GM19372 (cell line): ENCODE results near the gene LUC7L3.
"Not testable (repeated sequence)": the region's sequence is repeated elsewhere in the genome, so short reads cannot be mapped to it uniquely, and the experiment has no call there.

Source experiments
- ATAC-seq: cut with Tn5 transposase; IDR thresholded peaks from one replicate; pipeline ENCODE4 v1.9.1; 2021; ENCODE audit warnings: mild to moderate bottlenecking, low read depth, moderate library complexity; ENCODE audit not compliant: unreplicated experiment

Gene LUC7L3

GRCh38 chr17:50708050-50709000, 11.1 kb upstream of the LUC7L3 start:
- ATAC-seq: no peak

DNA sequence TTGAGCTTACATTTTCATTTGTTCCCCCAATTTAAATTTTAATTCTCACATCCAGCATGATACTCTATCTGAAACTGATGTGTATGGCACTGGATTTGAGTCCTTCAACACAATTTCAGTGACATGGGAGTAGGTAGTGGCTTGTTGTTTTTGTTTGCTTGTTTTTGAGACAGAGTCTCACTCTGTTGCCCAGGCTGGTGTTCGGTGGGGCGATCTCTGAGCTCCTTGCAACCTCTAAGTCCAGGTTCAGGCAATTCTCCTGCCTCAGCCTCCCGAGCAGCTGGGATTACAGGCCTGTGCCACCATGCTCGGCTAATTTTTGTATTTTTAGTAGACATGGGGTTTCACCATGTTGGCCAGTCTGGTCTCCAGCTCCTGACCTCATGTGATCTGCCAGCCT, 10.3 kb upstream of the LUC7L3 start:
- ATAC-seq: not testable (repeated sequence)

GRCh38 chr17:50710025-50710424, 9.4 kb upstream of the LUC7L3 start:
- no peak for ATAC-seq

GRCh38 chr17:50710650-50711049, 8.8 kb upstream of the LUC7L3 start:
- ATAC-seq: no peak

DNA sequence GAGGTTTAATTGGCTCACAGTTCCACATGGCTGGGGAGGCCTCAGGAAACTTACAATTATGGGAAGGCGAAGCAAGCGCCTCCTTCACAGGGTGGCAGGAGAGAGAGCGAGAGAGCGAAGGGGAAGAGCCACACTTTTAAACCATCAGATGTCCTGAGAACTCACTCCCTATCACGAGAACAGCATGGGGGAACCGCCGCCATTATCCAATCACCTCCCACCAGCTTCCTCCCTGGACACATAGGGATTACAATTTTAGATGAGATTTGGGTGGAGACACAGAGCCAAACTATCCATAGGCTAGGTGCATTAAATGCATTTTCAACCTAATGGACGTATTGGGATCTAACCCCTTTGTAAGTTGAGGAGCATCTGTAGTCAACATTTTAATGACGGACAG, 6.8 kb upstream of the LUC7L3 start:
- no peak for ATAC-seq

DNA sequence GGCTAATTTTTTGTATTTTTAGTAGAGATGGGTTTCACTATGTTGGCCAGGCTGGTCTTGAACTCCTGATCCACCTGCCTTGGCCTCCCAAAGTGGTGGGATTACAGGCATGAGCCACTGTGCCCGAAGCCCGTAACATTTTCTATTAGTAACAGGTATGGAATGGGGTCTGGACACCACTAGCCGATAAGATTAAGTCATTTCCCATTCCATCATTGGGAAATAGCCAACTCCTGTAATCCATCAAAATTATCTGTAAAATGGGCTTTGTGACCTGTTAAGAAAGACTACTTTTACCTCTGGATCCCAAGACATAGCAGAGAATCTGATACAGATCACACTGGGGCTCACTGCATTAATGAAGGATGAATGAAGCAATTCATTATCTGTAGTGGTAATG, 3.9 kb upstream of the LUC7L3 start:
- ATAC-seq: no peak

GRCh38 chr17:50719924-50720794, 756 bp downstream of the LUC7L3 start:
- ATAC-seq: no peak

DNA sequence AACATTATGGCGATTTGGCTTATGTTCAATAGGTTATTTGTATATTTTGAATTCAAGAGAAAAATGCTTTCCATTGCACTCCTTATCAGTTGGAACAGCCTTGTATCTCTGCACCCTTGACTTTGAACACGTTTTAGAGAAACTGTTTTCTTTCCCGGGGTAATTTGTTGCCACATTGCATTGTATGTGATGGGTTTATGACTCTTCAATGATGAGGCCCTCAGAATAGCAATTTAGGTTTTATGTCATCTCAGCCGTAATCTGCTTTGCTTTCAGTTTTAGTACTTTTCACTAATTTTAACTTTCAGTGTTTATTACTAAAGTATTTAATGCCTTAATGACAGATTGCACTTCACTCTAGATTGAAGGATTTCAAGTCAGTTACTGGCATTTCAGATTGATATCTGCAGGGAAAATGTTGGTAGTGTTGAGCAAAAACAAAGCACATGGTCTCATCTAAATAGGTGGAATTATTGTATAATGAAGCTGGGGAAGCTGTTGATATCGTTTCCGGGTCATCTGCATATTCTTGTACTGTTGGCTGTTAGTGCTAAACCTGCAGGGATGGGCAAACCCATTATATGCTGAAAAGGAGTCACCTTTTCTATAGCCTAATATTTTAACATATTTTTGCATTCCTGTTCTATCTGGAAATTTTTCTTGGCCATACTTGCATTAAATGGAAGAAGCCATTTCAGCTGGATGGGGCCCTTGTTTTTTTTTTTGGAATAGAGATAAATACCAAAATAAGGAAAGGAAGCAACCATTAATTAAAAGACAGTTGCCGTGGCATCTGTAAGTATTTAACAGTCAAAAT, 2.0 kb downstream of the LUC7L3 start:
- ATAC-seq: no peak

GRCh38 chr17:50722746-50723145, 3.3 kb downstream of the LUC7L3 start:
- no peak for ATAC-seq

DNA sequence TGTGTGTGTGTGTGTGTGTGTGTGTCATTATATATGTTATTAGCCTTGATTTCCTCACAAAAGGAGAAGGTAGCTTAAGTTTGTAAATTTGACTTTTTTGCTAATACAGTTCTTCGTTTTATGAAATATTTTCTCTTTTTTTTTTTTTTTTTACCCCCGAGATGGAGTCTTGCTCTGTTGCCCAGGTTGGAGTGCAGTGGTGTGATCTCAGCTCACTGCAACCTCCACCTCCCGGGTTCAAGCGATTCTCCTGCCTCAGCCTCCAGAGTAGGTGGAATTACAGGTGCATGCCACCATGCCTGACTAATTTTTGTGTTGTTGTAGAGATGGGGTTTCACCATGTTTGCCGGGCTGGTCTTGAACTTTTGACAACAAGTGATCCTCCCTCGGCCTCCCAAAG, 5.2 kb downstream of the LUC7L3 start:
- ATAC-seq: not testable (repeated sequence)

- no peak for ATAC-seq
These were observed 6.6 kb downstream of the LUC7L3 start for GRCh38 chr17:50725769-50726655.

GRCh38 chr17:50728112-50728429, 8.7 kb downstream of the LUC7L3 start:
- no peak for ATAC-seq

GRCh38 chr17:50728881-50729765, 9.7 kb downstream of the LUC7L3 start:
- no peak for ATAC-seq

GRCh38 chr17:50731575-50732460, 12.4 kb downstream of the LUC7L3 start:
- no peak for ATAC-seq

GRCh38 chr17:50735287-50735686, 15.9 kb downstream of the LUC7L3 start:
- ATAC-seq: no peak

GRCh38 chr17:50737118-50737698, 17.8 kb downstream of the LUC7L3 start:
- no peak for ATAC-seq

GRCh38 chr17:50739098-50739497, 19.7 kb downstream of the LUC7L3 start:
- ATAC-seq: no peak
